ENCODE results near the gene CAP1.

- TF ChIP-seq POLR2A (IDR thresholded peaks at IDR 0.05) = no peak
- no peak for TF ChIP-seq CTCF (IDR thresholded peaks at IDR 0.05 in 8 of 11, conservative IDR thresholded peaks at IDR 0.05 in 3 of 11)
These were observed 32.5 kb downstream of the CAP1 start for GRCh38 chr1:40073062-40073461.
